Liver (tissue), 3 donors: ENCODE data around the gene CYP4F3.

ENCODE experiments used
- FOXA2 ChIP-seq: IDR thresholded peaks from 2 replicates; pipeline ENCODE4 v1.6.1; 2016; ENCODE audit warnings: antibody characterized with exemption
- GABPA ChIP-seq, 2 donors: IDR thresholded peaks in 1 of 2; conservative IDR thresholded peaks in 1 of 2; 2 replicates each; pipeline ENCODE4 v1.6.1; 2016; ENCODE audit warnings: antibody characterized with exemption in 2 of 2, mild to moderate bottlenecking in 1 of 2, moderate library complexity in 1 of 2
- JUND ChIP-seq, 2 donors: IDR thresholded peaks; 2 replicates each; pipeline ENCODE4 v1.6.1; 2016; ENCODE audit warnings: antibody characterized with exemption in 2 of 2
- RAD21 ChIP-seq, 2 donors: IDR thresholded peaks; 2 replicates each; pipeline ENCODE4 v1.6.1; 2016; ENCODE audit warnings: antibody characterized with exemption in 2 of 2, mild to moderate bottlenecking in 2 of 2
- SP1 ChIP-seq: IDR thresholded peaks from 2 replicates; pipeline ENCODE4 v1.6.1; 2018; ENCODE audit warnings: antibody characterized with exemption, mild to moderate bottlenecking
- TF ChIP-seq, protein P1 (sequence below): fragments of 150-350 bp; IDR thresholded peaks from 2 replicates; pipeline ENCODE4 v1.5.1; 2017; ENCODE audit warnings: improper control_type of control experiment, low read depth, low read length; ENCODE audit not compliant: missing input control
- TF ChIP-seq, protein P2 (sequence below): IDR thresholded peaks from 2 replicates; pipeline ENCODE4 v1.6.1; 2016; ENCODE audit warnings: antibody characterized with exemption
- TF ChIP-seq, protein P3 (sequence below): IDR thresholded peaks from 2 replicates; pipeline ENCODE4 v1.6.1; 2016; ENCODE audit warnings: antibody characterized with exemption, mild to moderate bottlenecking
- donor health status: healthy.
- donor health status: healthy.

DNA sequence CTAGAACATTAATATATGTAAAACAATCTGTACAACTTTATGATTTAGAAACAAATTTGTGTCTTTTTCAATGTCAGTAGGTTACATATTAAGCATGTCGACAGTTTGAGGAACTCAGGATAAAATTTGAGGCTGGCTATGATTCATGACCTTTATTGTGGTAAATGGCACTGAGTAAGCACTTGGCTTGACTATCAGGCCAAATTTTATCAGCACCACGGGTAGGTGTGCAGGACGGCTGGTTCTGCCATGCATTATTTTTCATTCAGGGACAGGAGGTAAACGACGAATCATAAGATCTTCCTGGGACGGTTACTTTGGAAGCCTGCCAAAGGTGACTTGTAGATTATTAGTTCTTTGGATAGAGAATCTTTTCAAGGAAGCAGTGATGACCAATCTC is 45.6 kb upstream of the CYP4F3 start:
- TF ChIP-seq FOXA2 (no peak), JUND (IDR thresholded peaks at IDR 0.05) (no peak), GABPA (IDR thresholded peaks at IDR 0.05 in 1 of 2, conservative IDR thresholded peaks at IDR 0.05 in 1 of 2) (no peak), RAD21 (IDR thresholded peaks at IDR 0.05) (no peak), SP1 (no peak)
- TF ChIP-seq, protein P1, sequence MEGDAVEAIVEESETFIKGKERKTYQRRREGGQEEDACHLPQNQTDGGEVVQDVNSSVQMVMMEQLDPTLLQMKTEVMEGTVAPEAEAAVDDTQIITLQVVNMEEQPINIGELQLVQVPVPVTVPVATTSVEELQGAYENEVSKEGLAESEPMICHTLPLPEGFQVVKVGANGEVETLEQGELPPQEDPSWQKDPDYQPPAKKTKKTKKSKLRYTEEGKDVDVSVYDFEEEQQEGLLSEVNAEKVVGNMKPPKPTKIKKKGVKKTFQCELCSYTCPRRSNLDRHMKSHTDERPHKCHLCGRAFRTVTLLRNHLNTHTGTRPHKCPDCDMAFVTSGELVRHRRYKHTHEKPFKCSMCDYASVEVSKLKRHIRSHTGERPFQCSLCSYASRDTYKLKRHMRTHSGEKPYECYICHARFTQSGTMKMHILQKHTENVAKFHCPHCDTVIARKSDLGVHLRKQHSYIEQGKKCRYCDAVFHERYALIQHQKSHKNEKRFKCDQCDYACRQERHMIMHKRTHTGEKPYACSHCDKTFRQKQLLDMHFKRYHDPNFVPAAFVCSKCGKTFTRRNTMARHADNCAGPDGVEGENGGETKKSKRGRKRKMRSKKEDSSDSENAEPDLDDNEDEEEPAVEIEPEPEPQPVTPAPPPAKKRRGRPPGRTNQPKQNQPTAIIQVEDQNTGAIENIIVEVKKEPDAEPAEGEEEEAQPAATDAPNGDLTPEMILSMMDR, result no peak
- TF ChIP-seq, protein P2, sequence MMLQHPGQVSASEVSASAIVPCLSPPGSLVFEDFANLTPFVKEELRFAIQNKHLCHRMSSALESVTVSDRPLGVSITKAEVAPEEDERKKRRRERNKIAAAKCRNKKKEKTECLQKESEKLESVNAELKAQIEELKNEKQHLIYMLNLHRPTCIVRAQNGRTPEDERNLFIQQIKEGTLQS, result no peak
- TF ChIP-seq, protein P3, sequence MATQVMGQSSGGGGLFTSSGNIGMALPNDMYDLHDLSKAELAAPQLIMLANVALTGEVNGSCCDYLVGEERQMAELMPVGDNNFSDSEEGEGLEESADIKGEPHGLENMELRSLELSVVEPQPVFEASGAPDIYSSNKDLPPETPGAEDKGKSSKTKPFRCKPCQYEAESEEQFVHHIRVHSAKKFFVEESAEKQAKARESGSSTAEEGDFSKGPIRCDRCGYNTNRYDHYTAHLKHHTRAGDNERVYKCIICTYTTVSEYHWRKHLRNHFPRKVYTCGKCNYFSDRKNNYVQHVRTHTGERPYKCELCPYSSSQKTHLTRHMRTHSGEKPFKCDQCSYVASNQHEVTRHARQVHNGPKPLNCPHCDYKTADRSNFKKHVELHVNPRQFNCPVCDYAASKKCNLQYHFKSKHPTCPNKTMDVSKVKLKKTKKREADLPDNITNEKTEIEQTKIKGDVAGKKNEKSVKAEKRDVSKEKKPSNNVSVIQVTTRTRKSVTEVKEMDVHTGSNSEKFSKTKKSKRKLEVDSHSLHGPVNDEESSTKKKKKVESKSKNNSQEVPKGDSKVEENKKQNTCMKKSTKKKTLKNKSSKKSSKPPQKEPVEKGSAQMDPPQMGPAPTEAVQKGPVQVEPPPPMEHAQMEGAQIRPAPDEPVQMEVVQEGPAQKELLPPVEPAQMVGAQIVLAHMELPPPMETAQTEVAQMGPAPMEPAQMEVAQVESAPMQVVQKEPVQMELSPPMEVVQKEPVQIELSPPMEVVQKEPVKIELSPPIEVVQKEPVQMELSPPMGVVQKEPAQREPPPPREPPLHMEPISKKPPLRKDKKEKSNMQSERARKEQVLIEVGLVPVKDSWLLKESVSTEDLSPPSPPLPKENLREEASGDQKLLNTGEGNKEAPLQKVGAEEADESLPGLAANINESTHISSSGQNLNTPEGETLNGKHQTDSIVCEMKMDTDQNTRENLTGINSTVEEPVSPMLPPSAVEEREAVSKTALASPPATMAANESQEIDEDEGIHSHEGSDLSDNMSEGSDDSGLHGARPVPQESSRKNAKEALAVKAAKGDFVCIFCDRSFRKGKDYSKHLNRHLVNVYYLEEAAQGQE, result no peak
